SK-N-SH treated with all-trans-retinoic acid at 6 μM for 48 hours (cell line): ENCODE data around the gene C19orf85.

Source experiments
- ATAC-seq: fragments of 200-7000 bp; cut with Tn5 transposase; 3 replicates; pipeline ENCODE4 v1.9.1; 2020; ENCODE audit warnings: mild to moderate bottlenecking, moderate library complexity
- ARNTL ChIP-seq: fragments of 450-650 bp; formaldehyde crosslinking; IDR thresholded peaks from 2 replicates; pipeline ENCODE4 v1.5.0; 2020; ENCODE audit warnings: low read depth, mild to moderate bottlenecking, moderate library complexity, borderline replicate concordance
- BACH2 ChIP-seq: fragments of 250-450 bp; sonication (Bioruptor Pico); IDR thresholded peaks from 2 replicates; pipeline ENCODE4 v1.9.0; 2021; ENCODE audit warnings: mild to moderate bottlenecking, borderline replicate concordance
- CREB5 ChIP-seq: fragments of 250-450 bp; sonication (Bioruptor Pico); IDR thresholded peaks from 2 replicates; pipeline ENCODE4 v1.5.1; 2020; ENCODE audit warnings: low read depth, mild to moderate bottlenecking, moderate library complexity
- CSDC2 ChIP-seq: fragments of 250-450 bp; sonication (Bioruptor Pico); IDR thresholded peaks from 2 replicates; pipeline ENCODE4 v1.5.0; 2020; ENCODE audit warnings: mild to moderate bottlenecking, moderate library complexity
- CSRNP3 ChIP-seq: fragments of 250-450 bp; sonication (Bioruptor Pico); IDR thresholded peaks from 2 replicates; pipeline ENCODE4 v1.5.1; 2021; ENCODE audit warnings: mild to moderate bottlenecking, moderate library complexity
- ESRRG ChIP-seq: fragments of 250-450 bp; sonication (Bioruptor Pico); IDR thresholded peaks from 2 replicates; pipeline ENCODE4 v1.6.1; 2021; ENCODE audit warnings: mild to moderate bottlenecking
- GLIS3 ChIP-seq: fragments of 250-450 bp; sonication (Bioruptor Pico); IDR thresholded peaks from 2 replicates; pipeline ENCODE4 v1.5.0; 2020; ENCODE audit warnings: mild to moderate bottlenecking, moderate library complexity
- ISL1 ChIP-seq: fragments of 250-450 bp; sonication (Bioruptor Pico); IDR thresholded peaks from 2 replicates; pipeline ENCODE4 v2.1.2; 2022; ENCODE audit warnings: mild to moderate bottlenecking, moderate library complexity
- OSR1 ChIP-seq: fragments of 250-450 bp; sonication (Bioruptor Pico); IDR thresholded peaks from 2 replicates; pipeline ENCODE4 v1.8.0; 2022; ENCODE audit warnings: moderate library complexity, mild to moderate bottlenecking, inconsistent platforms
- PATZ1 ChIP-seq: fragments of 250-450 bp; sonication (Bioruptor Pico); IDR thresholded peaks from 2 replicates; pipeline ENCODE4 v1.8.0; 2020; ENCODE audit warnings: mild to moderate bottlenecking, moderate library complexity, borderline replicate concordance
- POU6F1 ChIP-seq: fragments of 250-450 bp; sonication (Bioruptor Pico); IDR thresholded peaks from 2 replicates; pipeline ENCODE4 v1.8.0; 2021; ENCODE audit warnings: low read depth, mild to moderate bottlenecking, moderate library complexity, borderline replicate concordance
- PPARA ChIP-seq: fragments of 250-450 bp; sonication (Bioruptor Pico); IDR thresholded peaks from 2 replicates; pipeline ENCODE4 v1.5.0; 2020; ENCODE audit warnings: mild to moderate bottlenecking, borderline replicate concordance
- RARB ChIP-seq: fragments of 250-450 bp; sonication (Bioruptor Pico); IDR thresholded peaks from 2 replicates; pipeline ENCODE4 v1.8.0; 2021; ENCODE audit warnings: mild to moderate bottlenecking, moderate library complexity
- SNAI2 ChIP-seq: fragments of 250-450 bp; sonication (Bioruptor Pico); IDR thresholded peaks from 2 replicates; pipeline ENCODE4 v1.5.0; 2020; ENCODE audit warnings: mild to moderate bottlenecking, moderate library complexity
- TCF4 ChIP-seq: fragments of 250-450 bp; sonication (Bioruptor Pico); IDR thresholded peaks from 2 replicates; pipeline ENCODE4 v1.8.0; 2021; ENCODE audit warnings: mild to moderate bottlenecking, moderate library complexity, borderline replicate concordance
- TOX ChIP-seq: fragments of 250-450 bp; sonication (Bioruptor Pico); IDR thresholded peaks from 2 replicates; pipeline ENCODE4 v1.8.0; 2021; ENCODE audit warnings: mild to moderate bottlenecking, moderate library complexity, borderline replicate concordance
- ZC3H10 ChIP-seq: fragments of 250-450 bp; sonication (Bioruptor Pico); IDR thresholded peaks from 2 replicates; pipeline ENCODE4 v1.5.1; 2021; ENCODE audit warnings: mild to moderate bottlenecking, moderate library complexity
- ZFP3 ChIP-seq: fragments of 250-450 bp; sonication (Bioruptor Pico); IDR thresholded peaks from 2 replicates; pipeline ENCODE4 v1.5.0; 2020; ENCODE audit warnings: mild to moderate bottlenecking, moderate library complexity
- ZFP30 ChIP-seq: fragments of 450-650 bp; formaldehyde crosslinking; IDR thresholded peaks from 2 replicates; pipeline ENCODE4 v1.5.0; 2022; ENCODE audit warnings: mild to moderate bottlenecking, moderate library complexity
- ZNF565 ChIP-seq: fragments of 450-650 bp; formaldehyde crosslinking; conservative IDR thresholded peaks from 2 replicates; pipeline ENCODE4 v1.5.0; 2020; ENCODE audit warnings: low read depth, mild to moderate bottlenecking, moderate library complexity
- ZNF70 ChIP-seq: fragments of 450-650 bp; formaldehyde crosslinking; IDR thresholded peaks from 2 replicates; pipeline ENCODE4 v1.5.0; 2020; ENCODE audit warnings: mild to moderate bottlenecking, moderate library complexity
- ZNF8 ChIP-seq: fragments of 450-650 bp; formaldehyde crosslinking; IDR thresholded peaks from 2 replicates; pipeline ENCODE4 v1.5.0; 2020; ENCODE audit warnings: mild to moderate bottlenecking, moderate library complexity

Gene C19orf85

GRCh38 chr19:55483706-55484592 lies 19.4 kb upstream of the C19orf85 start:
- TF ChIP-seq ISL1: no peak
- TF ChIP-seq ZFP3 (CRISPR knock-in tag): peak; percentile 95
- ATAC-seq: no peak

- no peak for TF ChIP-seq SNAI2 (CRISPR knock-in tag)
- no peak for TF ChIP-seq BACH2 (CRISPR knock-in tag)
- TF ChIP-seq ZC3H10 (CRISPR knock-in tag): no peak
- TF ChIP-seq CSDC2: no peak
- no peak for TF ChIP-seq GLIS3 (CRISPR knock-in tag)
- TF ChIP-seq PPARA: no peak
- TF ChIP-seq ZFP30 (CRISPR knock-in tag): no peak
- TF ChIP-seq ZNF70 (CRISPR knock-in tag): no peak
- no peak for TF ChIP-seq ESRRG (CRISPR knock-in tag)
- no peak for TF ChIP-seq CREB5 (CRISPR knock-in tag)
- TF ChIP-seq ZNF565 (CRISPR knock-in tag): no peak
- TF ChIP-seq RARB (CRISPR knock-in tag): no peak
- no peak for TF ChIP-seq OSR1 (CRISPR knock-in tag)
- no peak for TF ChIP-seq CSRNP3 (CRISPR knock-in tag)
- ATAC-seq: no peak
Observed at GRCh38 chr19:55482967-55483705, 18.6 kb upstream of the C19orf85 start.

- no peak for TF ChIP-seq CSRNP3 (CRISPR knock-in tag)
- no peak for TF ChIP-seq TCF4 (CRISPR knock-in tag)
- TF ChIP-seq GLIS3 (CRISPR knock-in tag): no peak
- no peak for TF ChIP-seq ZC3H10 (CRISPR knock-in tag)
- no peak for TF ChIP-seq PPARA
- TF ChIP-seq PATZ1 (CRISPR knock-in tag): no peak
- no peak for TF ChIP-seq TOX
- no peak for TF ChIP-seq CSDC2
- no peak for TF ChIP-seq ZNF565 (CRISPR knock-in tag)
- no peak for TF ChIP-seq ZFP3 (CRISPR knock-in tag)
- TF ChIP-seq SNAI2 (CRISPR knock-in tag): no peak
- no peak for TF ChIP-seq CREB5 (CRISPR knock-in tag)
- TF ChIP-seq BACH2 (CRISPR knock-in tag): no peak
- no peak for TF ChIP-seq ESRRG (CRISPR knock-in tag)
- TF ChIP-seq ARNTL: no peak
- TF ChIP-seq ZFP30 (CRISPR knock-in tag): no peak
- no peak for TF ChIP-seq POU6F1
- no peak for TF ChIP-seq ISL1
- TF ChIP-seq ZNF8 (CRISPR knock-in tag): no peak
- no peak for ATAC-seq
Observed at GRCh38 chr19:55482156-55482961, 17.8 kb upstream of the C19orf85 start.
